ENCODE measurements around the gene GOLIM4.

GOLIM4 gene

DNA sequence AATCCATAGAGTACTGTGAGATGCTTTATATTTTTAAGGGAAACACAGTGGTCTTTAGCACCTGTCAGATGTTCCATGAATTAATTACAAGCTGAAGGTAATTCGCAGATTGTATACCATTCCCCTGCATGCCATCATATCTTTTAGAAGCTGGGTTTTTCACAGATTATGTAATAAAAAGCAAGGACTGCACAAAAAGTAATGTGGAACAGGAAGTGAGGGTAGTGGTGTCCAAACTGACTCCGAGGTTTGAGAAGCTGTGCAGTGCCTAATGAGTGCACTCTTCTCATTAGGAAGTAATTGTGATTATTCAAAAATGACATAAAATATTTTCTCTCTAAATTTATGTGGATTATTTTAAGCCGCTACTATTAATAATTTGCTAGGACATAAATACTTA lies 123.2 kb downstream of the GOLIM4 start:
- TF ChIP-seq, protein P1, sequence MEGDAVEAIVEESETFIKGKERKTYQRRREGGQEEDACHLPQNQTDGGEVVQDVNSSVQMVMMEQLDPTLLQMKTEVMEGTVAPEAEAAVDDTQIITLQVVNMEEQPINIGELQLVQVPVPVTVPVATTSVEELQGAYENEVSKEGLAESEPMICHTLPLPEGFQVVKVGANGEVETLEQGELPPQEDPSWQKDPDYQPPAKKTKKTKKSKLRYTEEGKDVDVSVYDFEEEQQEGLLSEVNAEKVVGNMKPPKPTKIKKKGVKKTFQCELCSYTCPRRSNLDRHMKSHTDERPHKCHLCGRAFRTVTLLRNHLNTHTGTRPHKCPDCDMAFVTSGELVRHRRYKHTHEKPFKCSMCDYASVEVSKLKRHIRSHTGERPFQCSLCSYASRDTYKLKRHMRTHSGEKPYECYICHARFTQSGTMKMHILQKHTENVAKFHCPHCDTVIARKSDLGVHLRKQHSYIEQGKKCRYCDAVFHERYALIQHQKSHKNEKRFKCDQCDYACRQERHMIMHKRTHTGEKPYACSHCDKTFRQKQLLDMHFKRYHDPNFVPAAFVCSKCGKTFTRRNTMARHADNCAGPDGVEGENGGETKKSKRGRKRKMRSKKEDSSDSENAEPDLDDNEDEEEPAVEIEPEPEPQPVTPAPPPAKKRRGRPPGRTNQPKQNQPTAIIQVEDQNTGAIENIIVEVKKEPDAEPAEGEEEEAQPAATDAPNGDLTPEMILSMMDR (IDR thresholded peaks at IDR 0.05) = no peak

DNA sequence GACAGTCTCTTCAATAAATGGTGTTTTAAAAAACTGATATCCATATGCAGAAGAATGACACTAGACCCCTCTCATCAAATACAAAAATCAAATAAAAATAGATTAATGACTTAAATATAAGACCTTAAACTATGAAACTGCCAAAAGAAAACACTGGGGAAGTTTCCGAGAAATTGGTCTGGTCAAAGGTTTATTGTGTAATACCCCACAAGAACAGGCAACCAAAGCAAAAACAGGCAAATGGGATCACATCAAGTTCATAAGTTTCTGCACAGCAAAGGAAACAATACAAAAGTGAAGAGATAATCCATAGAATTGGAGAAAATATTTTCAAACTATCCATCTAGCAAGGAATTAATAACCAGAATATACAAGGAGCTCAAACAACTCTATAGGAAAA lies 126.2 kb downstream of the GOLIM4 start:
- TF ChIP-seq, protein P1 (IDR thresholded peaks at IDR 0.05) = no peak

DNA sequence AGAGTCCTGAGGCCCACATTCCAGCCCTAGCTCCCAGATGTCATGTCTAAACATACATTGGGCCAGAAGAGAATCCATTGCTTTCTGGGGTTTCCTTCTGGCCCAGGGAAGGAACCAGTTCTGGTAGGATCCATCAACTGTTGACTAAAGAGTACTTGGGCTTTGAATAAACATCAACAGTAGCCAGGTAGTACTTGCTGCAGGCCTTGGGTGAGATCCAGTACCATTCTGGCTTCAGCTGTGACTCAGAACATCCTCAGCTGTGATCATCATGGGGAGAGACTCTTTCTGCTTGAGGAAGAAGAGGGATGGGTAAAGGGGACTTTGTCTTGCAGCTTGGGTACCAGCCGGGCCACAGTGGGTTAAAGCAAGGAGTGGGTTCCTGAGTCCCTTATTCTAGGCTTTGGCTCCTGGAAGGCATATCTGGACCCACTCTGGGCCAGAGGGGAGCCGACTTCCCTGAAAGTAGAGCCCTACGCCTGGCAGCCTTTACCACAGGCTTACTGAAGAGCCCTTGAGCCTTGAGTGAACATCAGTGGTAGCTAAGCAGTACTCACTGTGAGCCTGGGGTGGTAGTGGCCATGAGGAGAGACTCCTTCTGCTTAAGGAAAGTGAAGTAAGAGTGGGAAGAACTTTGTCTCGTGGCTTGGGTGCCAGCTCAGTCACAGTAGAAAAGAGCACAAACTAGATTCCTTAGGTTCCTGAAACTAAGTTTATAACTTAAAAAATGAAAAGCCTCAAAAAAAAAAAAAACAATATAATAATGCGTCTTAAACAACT lies 128.3 kb downstream of the GOLIM4 start:
- TF ChIP-seq, protein P1 (IDR thresholded peaks at IDR 0.05) = no peak
